GM10847 (cell line): ENCODE data around the gene TMPRSS5.

Experiments
- POLR2A ChIP-seq: IDR thresholded peaks from 2 replicates; pipeline ENCODE4 v1.6.1; 2011; ENCODE audit not compliant: insufficient read length; ENCODE audit errors: extremely low read depth

Gene TMPRSS5

GRCh38 chr11:113705871-113706655 is at the start of gene TMPRSS5:
TSS of gene TMPRSS5 (minus strand) at chr11:113706308. CDS start at chr11:113706224, 84 bp downstream.
- no peak for TF ChIP-seq POLR2A

- TF ChIP-seq POLR2A: no peak
Measured at GRCh38 chr11:113752932-113753331, 46.8 kb upstream of the TMPRSS5 start.

- no peak for TF ChIP-seq POLR2A
Measured at GRCh38 chr11:113736323-113736722, 30.2 kb upstream of the TMPRSS5 start.

GRCh38 chr11:113732092-113732491 is 26.0 kb upstream of the TMPRSS5 start:
- no peak for TF ChIP-seq POLR2A

GRCh38 chr11:113730887-113731726 is 25.0 kb upstream of the TMPRSS5 start:
- no peak for TF ChIP-seq POLR2A

GRCh38 chr11:113729456-113729855 is 23.3 kb upstream of the TMPRSS5 start:
- TF ChIP-seq POLR2A: no peak

- TF ChIP-seq POLR2A: no peak
Measured at GRCh38 chr11:113728814-113729213, 22.7 kb upstream of the TMPRSS5 start.

- TF ChIP-seq POLR2A: no peak
Measured at GRCh38 chr11:113725913-113726312, 19.8 kb upstream of the TMPRSS5 start.

GRCh38 chr11:113725407-113725806 is 19.3 kb upstream of the TMPRSS5 start:
- TF ChIP-seq POLR2A: no peak

GRCh38 chr11:113724778-113725177 is 18.7 kb upstream of the TMPRSS5 start:
- no peak for TF ChIP-seq POLR2A

- TF ChIP-seq POLR2A: no peak
Measured at GRCh38 chr11:113723787-113724186, 17.7 kb upstream of the TMPRSS5 start.

GRCh38 chr11:113722934-113723333 is 16.8 kb upstream of the TMPRSS5 start:
- TF ChIP-seq POLR2A: no peak

- TF ChIP-seq POLR2A: no peak
Measured at GRCh38 chr11:113722221-113722620, 16.1 kb upstream of the TMPRSS5 start.

GRCh38 chr11:113721462-113722066 is 15.5 kb upstream of the TMPRSS5 start:
- TF ChIP-seq POLR2A: no peak

GRCh38 chr11:113715882-113716625 is 9.9 kb upstream of the TMPRSS5 start:
- no peak for TF ChIP-seq POLR2A
